ENCODE results near the gene SASH3.

Gene SASH3

GRCh38 chrX:129800186-129800585 is 20.4 kb downstream of the SASH3 start:
- no peak overlapping the region for H2BK120ac ChIP-seq (ENCODE audit: low read depth, low read length)
- peaks cover 3 to 5% of the 10 kb centered on the region in 2 donors for H3K4me1 ChIP-seq (ENCODE audit: control insufficient read depth in 2 of 2, insufficient read depth in 1 of 2, low read depth in 1 of 2, low read length in 2 of 2)
- no peak overlapping the region for H3K18ac ChIP-seq (ENCODE audit: low read length)
- H3K27me3 ChIP-seq (ENCODE audit: control insufficient read depth in 3 of 3, insufficient read depth in 3 of 3, low read depth in 1 of 3, low read length in 3 of 3): no peaks in the 10 kb centered on the region
- H4K91ac ChIP-seq (ENCODE audit: low read depth, low read length, poor library complexity): no peak overlapping the region
- H3K14ac ChIP-seq (ENCODE audit: low read length): no peak overlapping the region
- DNase-seq (ENCODE audit: low spot score): no peak
- H2BK15ac ChIP-seq (ENCODE audit: low read length): no peak overlapping the region
- no peak overlapping the region for H3K4ac ChIP-seq (ENCODE audit: low read length)
- H2AFZ ChIP-seq (ENCODE audit: low read length): no peak overlapping the region
- H3K79me1 ChIP-seq (ENCODE audit: low read depth, low read length): no peaks in the 10 kb centered on the region
- no peak overlapping the region for H3K27ac ChIP-seq (replicated peaks; ENCODE audit: low read length)
- no peak overlapping the region for H3K4me2 ChIP-seq (ENCODE audit: insufficient read depth, low read length, poor library complexity, severe bottlenecking)
- H2AK5ac ChIP-seq (ENCODE audit: low read depth, low read length): no peak overlapping the region
- no peak overlapping the region for H2BK5ac ChIP-seq (ENCODE audit: low read length)
- H4K8ac ChIP-seq (ENCODE audit: low read depth, low read length): no peak overlapping the region
- no peak overlapping the region for H3K9ac ChIP-seq (ENCODE audit: low read depth, low read length, poor library complexity)
- no CpG with 5 or more reads among the region's 4 CpGs for WGBS, 2 donors (ENCODE audit: extremely low coverage in 2 of 2, insufficient read length in 2 of 2, insufficient replicate concordance in 1 of 2)
- no peaks in the 10 kb centered on the region for H3K9me3 ChIP-seq (replicated peaks in 1 of 2; ENCODE audit: control insufficient read depth in 2 of 2, insufficient read depth in 1 of 2, low read depth in 1 of 2, low read length in 2 of 2)
- no peak overlapping the region for H2BK12ac ChIP-seq (ENCODE audit: low read length)
- no peak overlapping the region for H3K23ac ChIP-seq (ENCODE audit: low read depth, low read length, poor library complexity)
- H3K4me3 ChIP-seq (ENCODE audit: low read length in 2 of 2): no peak overlapping the region
- H3K36me3 ChIP-seq (replicated peaks in 1 of 2; ENCODE audit: control insufficient read depth in 2 of 2, insufficient read depth in 2 of 2, low read length in 2 of 2): peaks cover 0 to 3% of the 10 kb centered on the region in 2 donors

GRCh38 chrX:129802863-129803262 is 23.1 kb downstream of the SASH3 start:
- H3K79me1 ChIP-seq (ENCODE audit: low read depth, low read length): no peaks in the 10 kb centered on the region

GRCh38 chrX:129804806-129805205 is 25.1 kb downstream of the SASH3 start:
- Histone ChIP-seq H3K4me3 (ENCODE audit: low read length in 2 of 2) (no peak overlapping the region), H2BK12ac (ENCODE audit: low read length) (no peak overlapping the region), H3K4me1 (ENCODE audit: control insufficient read depth in 2 of 2, insufficient read depth in 1 of 2, low read depth in 1 of 2, low read length in 2 of 2) (peaks cover 3 to 5% of the 10 kb centered on the region in 2 donors), H3K9me3 (replicated peaks in 1 of 2; ENCODE audit: control insufficient read depth in 2 of 2, insufficient read depth in 1 of 2, low read depth in 1 of 2, low read length in 2 of 2) (peaks cover 0 to 11% of the 10 kb centered on the region in 2 donors), H3K18ac (ENCODE audit: low read length) (no peak overlapping the region), H2BK5ac (ENCODE audit: low read length) (no peak overlapping the region), H4K8ac (ENCODE audit: low read depth, low read length) (no peak overlapping the region), H3K27ac (replicated peaks; ENCODE audit: low read length) (no peak overlapping the region), H2AK5ac (ENCODE audit: low read depth, low read length) (no peak overlapping the region), H3K23ac (ENCODE audit: low read depth, low read length, poor library complexity) (no peak overlapping the region), H2BK15ac (ENCODE audit: low read length) (no peak overlapping the region), H3K4ac (ENCODE audit: low read length) (no peak overlapping the region), H3K4me2 (ENCODE audit: insufficient read depth, low read length, poor library complexity, severe bottlenecking) (no peak overlapping the region), H4K91ac (ENCODE audit: low read depth, low read length, poor library complexity) (no peak overlapping the region), H2BK120ac (ENCODE audit: low read depth, low read length) (no peak overlapping the region), H3K27me3 (ENCODE audit: control insufficient read depth in 3 of 3, insufficient read depth in 3 of 3, low read depth in 1 of 3, low read length in 3 of 3) (no peaks in the 10 kb centered on the region), H3K9ac (ENCODE audit: low read depth, low read length, poor library complexity) (no peak overlapping the region), H3K14ac (ENCODE audit: low read length) (no peak overlapping the region), H3K79me1 (ENCODE audit: low read depth, low read length) (no peaks in the 10 kb centered on the region), H2AFZ (ENCODE audit: low read length) (no peak overlapping the region), H3K36me3 (replicated peaks in 1 of 2; ENCODE audit: control insufficient read depth in 2 of 2, insufficient read depth in 2 of 2, low read length in 2 of 2) (peaks cover 0 to 16% of the 10 kb centered on the region in 2 donors)
- no CpG with 5 or more reads among the region's 4 CpGs for WGBS, 2 donors (ENCODE audit: extremely low coverage in 2 of 2, insufficient read length in 2 of 2, insufficient replicate concordance in 1 of 2)
- DNase-seq (ENCODE audit: low spot score): no peak

More at GRCh38 chrX:129802863-129803262, 23.1 kb downstream of the SASH3 start:
- peaks cover 3 to 7% of the 10 kb centered on the region in 2 donors for H3K36me3 ChIP-seq (replicated peaks in 1 of 2; ENCODE audit: control insufficient read depth in 2 of 2, insufficient read depth in 2 of 2, low read length in 2 of 2)
- peaks cover 3 to 5% of the 10 kb centered on the region in 2 donors for H3K4me1 ChIP-seq (ENCODE audit: control insufficient read depth in 2 of 2, insufficient read depth in 1 of 2, low read depth in 1 of 2, low read length in 2 of 2)
- H4K91ac ChIP-seq (ENCODE audit: low read depth, low read length, poor library complexity): no peak overlapping the region
- no CpG with 5 or more reads among the region's 1 CpG for WGBS, 2 donors (ENCODE audit: extremely low coverage in 2 of 2, insufficient read length in 2 of 2, insufficient replicate concordance in 1 of 2)
- no peak overlapping the region for H3K9ac ChIP-seq (ENCODE audit: low read depth, low read length, poor library complexity)
- no peak overlapping the region for H3K27ac ChIP-seq (replicated peaks; ENCODE audit: low read length)
- H2BK15ac ChIP-seq (ENCODE audit: low read length): no peak overlapping the region
- no peak overlapping the region for H4K8ac ChIP-seq (ENCODE audit: low read depth, low read length)
- H2AFZ ChIP-seq (ENCODE audit: low read length): no peak overlapping the region
- no peak overlapping the region for H3K4me3 ChIP-seq (ENCODE audit: low read length in 2 of 2)
- no peak overlapping the region for H2BK12ac ChIP-seq (ENCODE audit: low read length)
- no peak overlapping the region for H2AK5ac ChIP-seq (ENCODE audit: low read depth, low read length)
- no peaks in the 10 kb centered on the region for H3K9me3 ChIP-seq (replicated peaks in 1 of 2; ENCODE audit: control insufficient read depth in 2 of 2, insufficient read depth in 1 of 2, low read depth in 1 of 2, low read length in 2 of 2)
- H2BK5ac ChIP-seq (ENCODE audit: low read length): no peak overlapping the region
- H3K14ac ChIP-seq (ENCODE audit: low read length): no peak overlapping the region
- H3K18ac ChIP-seq (ENCODE audit: low read length): no peak overlapping the region
- H3K23ac ChIP-seq (ENCODE audit: low read depth, low read length, poor library complexity): no peak overlapping the region
- no peak overlapping the region for H3K4ac ChIP-seq (ENCODE audit: low read length)
- peak; percentile 8 for DNase-seq (ENCODE audit: low spot score)
- no peak overlapping the region for H2BK120ac ChIP-seq (ENCODE audit: low read depth, low read length)
- peak overlapping the region; percentile 18 for H3K4me2 ChIP-seq (ENCODE audit: insufficient read depth, low read length, poor library complexity, severe bottlenecking)
- H3K27me3 ChIP-seq (ENCODE audit: control insufficient read depth in 3 of 3, insufficient read depth in 3 of 3, low read depth in 1 of 3, low read length in 3 of 3): no peaks in the 10 kb centered on the region

GRCh38 chrX:129808158-129808828 is 28.5 kb downstream of the SASH3 start:
- Histone ChIP-seq H3K79me1 (ENCODE audit: low read depth, low read length) (no peaks in the 10 kb centered on the region), H3K27me3 (ENCODE audit: control insufficient read depth in 3 of 3, insufficient read depth in 3 of 3, low read depth in 1 of 3, low read length in 3 of 3) (no peaks in the 10 kb centered on the region), H4K8ac (ENCODE audit: low read depth, low read length) (no peak overlapping the region), H3K4me1 (ENCODE audit: control insufficient read depth in 2 of 2, insufficient read depth in 1 of 2, low read depth in 1 of 2, low read length in 2 of 2) (peaks cover 3% of the 10 kb centered on the region in 2 donors), H2AFZ (ENCODE audit: low read length) (no peak overlapping the region), H3K4ac (ENCODE audit: low read length) (no peak overlapping the region), H3K4me3 (ENCODE audit: low read length in 2 of 2) (no peak overlapping the region), H3K23ac (ENCODE audit: low read depth, low read length, poor library complexity) (no peak overlapping the region), H4K91ac (ENCODE audit: low read depth, low read length, poor library complexity) (no peak overlapping the region), H3K27ac (replicated peaks; ENCODE audit: low read length) (no peak overlapping the region), H2BK15ac (ENCODE audit: low read length) (no peak overlapping the region), H2BK12ac (ENCODE audit: low read length) (no peak overlapping the region), H2AK5ac (ENCODE audit: low read depth, low read length) (no peak overlapping the region), H3K18ac (ENCODE audit: low read length) (no peak overlapping the region), H2BK5ac (ENCODE audit: low read length) (no peak overlapping the region), H3K4me2 (ENCODE audit: insufficient read depth, low read length, poor library complexity, severe bottlenecking) (no peak overlapping the region), H3K9ac (ENCODE audit: low read depth, low read length, poor library complexity) (no peak overlapping the region), H3K14ac (ENCODE audit: low read length) (no peak overlapping the region), H3K36me3 (replicated peaks in 1 of 2; ENCODE audit: control insufficient read depth in 2 of 2, insufficient read depth in 2 of 2, low read length in 2 of 2) (peaks cover 8 to 40% of the 10 kb centered on the region in 2 donors), H2BK120ac (ENCODE audit: low read depth, low read length) (no peak overlapping the region), H3K9me3 (replicated peaks in 1 of 2; ENCODE audit: control insufficient read depth in 2 of 2, insufficient read depth in 1 of 2, low read depth in 1 of 2, low read length in 2 of 2) (peaks cover 0 to 11% of the 10 kb centered on the region in 2 donors)
- no peak for DNase-seq (ENCODE audit: low spot score)
- no CpG with 5 or more reads among the region's 2 CpGs for WGBS, 2 donors (ENCODE audit: extremely low coverage in 2 of 2, insufficient read length in 2 of 2, insufficient replicate concordance in 1 of 2)

Data from neuronal stem cell (in vitro differentiated cells).